Measurements from ENCODE around the gene HARBI1.

HARBI1 gene

GRCh38 chr11:46655631-46656030 lies 38.6 kb upstream of the HARBI1 start:
- ATAC-seq (ENCODE audit: insufficient read depth, low read depth), result no peak
- Histone ChIP-seq H3K27me3 (ENCODE audit: insufficient read depth, low read length, poor library complexity) (no peaks in the 10 kb centered on the region), H4K20me1 (ENCODE audit: insufficient read depth, low read length) (no peaks in the 10 kb centered on the region), H3K4me3 (ENCODE audit: low read depth in 1 of 2, low read length in 2 of 2) (no peak overlapping the region), H3K9me3 (ENCODE audit: insufficient read depth, low read length, severe bottlenecking) (no peaks in the 10 kb centered on the region), H3K9ac (ENCODE audit: low read depth, low read length) (no peak overlapping the region), H3K4me1 (ENCODE audit: insufficient read depth, low read length) (no peaks in the 10 kb centered on the region), H3K36me3 (ENCODE audit: insufficient read depth, low read length) (peaks cover 84% of the 10 kb centered on the region), H3K79me2 (ENCODE audit: insufficient read depth, low read length) (no peaks in the 10 kb centered on the region), H3K4me2 (ENCODE audit: insufficient read depth, low read length) (no peak overlapping the region), H2AFZ (ENCODE audit: low read depth, low read length) (no peak overlapping the region), H3K27ac (ENCODE audit: low read length) (no peak overlapping the region)
- DNase-seq, result no peak
- no peak for TF ChIP-seq CTCF (IDR thresholded peaks at IDR 0.05; ENCODE audit: borderline replicate concordance, extremely low read depth, low read length, poor library complexity, severe bottlenecking)
- no peak for TF ChIP-seq EZH2 (IDR thresholded peaks at IDR 0.05; ENCODE audit: borderline replicate concordance, low read depth, low read length, severe bottlenecking)

GRCh38 chr11:46649180-46649738 lies 32.2 kb upstream of the HARBI1 start:
- no peak for ATAC-seq (ENCODE audit: insufficient read depth, low read depth)
- H3K36me3 ChIP-seq (ENCODE audit: insufficient read depth, low read length), result peaks cover 89% of the 10 kb centered on the region
- no peak for TF ChIP-seq CTCF (IDR thresholded peaks at IDR 0.05; ENCODE audit: borderline replicate concordance, extremely low read depth, low read length, poor library complexity, severe bottlenecking)
- TF ChIP-seq EZH2 (IDR thresholded peaks at IDR 0.05; ENCODE audit: borderline replicate concordance, low read depth, low read length, severe bottlenecking), result no peak
- no peak overlapping the region for H3K9ac ChIP-seq (ENCODE audit: low read depth, low read length)
- H3K9me3 ChIP-seq (ENCODE audit: insufficient read depth, low read length, severe bottlenecking), result no peaks in the 10 kb centered on the region
- H2AFZ ChIP-seq (ENCODE audit: low read depth, low read length), result no peak overlapping the region
- no peak overlapping the region for H3K4me3 ChIP-seq (ENCODE audit: low read depth in 1 of 2, low read length in 2 of 2)
- H3K27me3 ChIP-seq (ENCODE audit: insufficient read depth, low read length, poor library complexity), result no peaks in the 10 kb centered on the region
- no peak overlapping the region for H3K27ac ChIP-seq (ENCODE audit: low read length)
- H3K4me1 ChIP-seq (ENCODE audit: insufficient read depth, low read length), result no peaks in the 10 kb centered on the region
- no peak for DNase-seq
- peaks cover 3% of the 10 kb centered on the region; the same call in 1 of the 2 replicates for H4K20me1 ChIP-seq (ENCODE audit: insufficient read depth, low read length)
- 0 out of 2 replicates have a peak, but pooled peaks cover 1% of the 10 kb centered on the region for H3K79me2 ChIP-seq (ENCODE audit: insufficient read depth, low read length)
- no peak overlapping the region for H3K4me2 ChIP-seq (ENCODE audit: insufficient read depth, low read length)

GRCh38 chr11:46643986-46644385 lies 27.0 kb upstream of the HARBI1 start:
- H3K36me3 ChIP-seq (ENCODE audit: insufficient read depth, low read length), result peaks cover 67% of the 10 kb centered on the region
- TF ChIP-seq CTCF (IDR thresholded peaks at IDR 0.05; ENCODE audit: borderline replicate concordance, extremely low read depth, low read length, poor library complexity, severe bottlenecking) (no peak), EZH2 (IDR thresholded peaks at IDR 0.05; ENCODE audit: borderline replicate concordance, low read depth, low read length, severe bottlenecking) (no peak)
- no peaks in the 10 kb centered on the region for H3K27me3 ChIP-seq (ENCODE audit: insufficient read depth, low read length, poor library complexity)

More at GRCh38 chr11:46643986-46644385, 27.0 kb upstream of the HARBI1 start:
- Histone ChIP-seq H3K9me3 (ENCODE audit: insufficient read depth, low read length, severe bottlenecking) (no peaks in the 10 kb centered on the region), H3K27ac (ENCODE audit: low read length) (no peak overlapping the region), H3K9ac (ENCODE audit: low read depth, low read length) (no peak overlapping the region), H3K79me2 (ENCODE audit: insufficient read depth, low read length) (peaks cover 13% of the 10 kb centered on the region), H3K4me3 (ENCODE audit: low read depth in 1 of 2, low read length in 2 of 2) (no peak overlapping the region), H3K4me1 (ENCODE audit: insufficient read depth, low read length) (no peaks in the 10 kb centered on the region), H2AFZ (ENCODE audit: low read depth, low read length) (no peak overlapping the region), H3K4me2 (ENCODE audit: insufficient read depth, low read length) (no peak overlapping the region), H4K20me1 (ENCODE audit: insufficient read depth, low read length) (0 out of 2 replicates have a peak, but pooled peaks cover 4% of the 10 kb centered on the region)
- ATAC-seq (ENCODE audit: insufficient read depth, low read depth), result no peak
- DNase-seq, result no peak
